DMS53 treated with DMSO at 0.1 percent for 48 hours (cell line): ENCODE data around the gene MEX3C.

Experiments
- DNase-seq: peaks from one replicate; lab custom pipeline; 2025; ENCODE audit not compliant: unreplicated experiment; lab: John Stamatoyannopoulos, UW

The MEX3C gene

GRCh38 chr18:51192026-51192425, 5.5 kb downstream of the MEX3C start:
- DNase-seq = no peak

- no peak for DNase-seq
Measured at GRCh38 chr18:51191128-51191717, 6.3 kb downstream of the MEX3C start.

- no peak for DNase-seq
Measured at GRCh38 chr18:51190000-51190399, 7.5 kb downstream of the MEX3C start.

DNA sequence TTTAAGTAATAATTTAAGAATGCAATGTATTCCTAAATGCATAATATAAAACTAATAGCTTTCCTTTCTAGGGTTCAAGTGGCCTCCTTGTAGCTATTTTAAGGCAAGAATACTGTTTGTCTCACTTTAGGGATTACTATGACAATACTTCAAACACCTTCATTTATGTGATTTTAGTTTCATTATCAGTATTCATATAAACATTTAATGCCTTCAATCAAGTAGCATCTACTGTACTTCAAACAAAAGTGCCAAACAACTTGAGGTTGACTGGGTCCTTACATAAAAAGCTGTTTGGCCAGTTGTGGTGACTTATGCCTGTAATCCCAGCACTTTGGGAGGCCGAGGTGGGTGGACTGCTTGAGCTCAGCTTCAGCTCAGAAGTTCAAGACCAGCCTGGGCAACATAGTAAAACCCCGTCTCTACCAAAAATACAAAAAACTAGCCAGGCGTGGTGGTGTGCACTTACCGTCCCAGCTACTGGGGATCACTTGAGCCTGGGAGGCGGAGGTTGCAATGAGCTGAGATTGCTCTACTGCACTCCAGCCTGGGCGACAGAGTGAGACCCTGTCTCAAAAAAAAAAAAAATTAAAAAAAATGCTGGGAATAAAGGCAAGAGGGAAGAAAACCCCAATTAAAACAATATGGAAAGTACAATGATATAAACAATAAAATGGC, 9.3 kb downstream of the MEX3C start:
- DNase-seq = no peak

- DNase-seq = no peak
Measured at GRCh38 chr18:51185075-51185474, 12.4 kb downstream of the MEX3C start.

GRCh38 chr18:51184091-51184457, 13.4 kb downstream of the MEX3C start:
- DNase-seq = no peak

DNA sequence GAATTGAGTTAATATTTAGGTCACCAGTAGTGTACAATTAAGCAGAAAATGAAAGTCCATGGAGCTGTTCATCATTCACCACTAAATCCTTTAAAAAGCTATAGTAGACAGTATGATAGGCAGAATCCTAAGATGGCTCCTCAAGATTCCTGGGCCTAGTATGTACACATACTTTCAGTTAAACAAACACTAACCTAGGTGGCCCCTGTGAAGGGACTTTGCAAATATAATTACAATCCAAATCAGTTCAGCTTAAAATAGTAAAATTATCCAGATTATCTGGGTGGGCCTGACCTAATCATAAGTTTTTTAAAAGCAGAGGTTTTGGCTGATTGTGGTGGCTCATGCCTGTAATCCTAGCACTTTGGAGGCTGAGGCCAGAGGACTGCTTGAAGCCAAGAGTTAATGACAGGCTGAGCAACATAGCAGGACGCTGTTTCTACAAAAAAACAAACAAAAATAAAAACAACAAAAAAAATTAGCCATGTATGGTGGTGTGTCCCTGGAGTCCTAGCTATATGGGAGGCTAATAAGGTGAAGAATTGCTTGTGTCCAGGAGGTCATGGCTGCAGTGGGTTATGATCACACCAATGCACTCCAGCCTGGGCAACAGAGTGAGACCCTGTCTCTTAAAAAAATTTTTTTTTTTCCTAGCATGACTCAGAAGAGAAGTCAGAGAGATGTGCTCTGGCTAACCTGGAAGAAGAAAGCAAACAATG, 13.9 kb downstream of the MEX3C start:
- DNase-seq = no peak

DNA sequence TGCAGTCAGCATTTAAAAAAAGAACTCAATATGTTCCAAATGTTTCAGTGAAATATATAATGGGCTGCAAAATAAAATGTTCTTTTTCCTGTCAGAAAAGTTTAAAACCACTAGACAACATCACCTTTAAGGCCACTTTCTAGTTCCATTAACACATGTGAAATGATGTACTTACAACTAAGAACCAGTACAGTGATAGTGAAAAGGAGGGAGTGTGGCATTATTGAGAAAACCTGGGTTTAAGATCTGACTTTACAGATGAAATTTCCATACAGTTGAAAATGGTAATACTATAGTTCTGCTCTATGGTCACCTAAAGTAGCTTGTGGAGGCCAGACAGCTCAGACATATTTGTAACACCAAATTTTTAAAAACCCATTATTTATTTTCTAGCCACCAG, 14.7 kb downstream of the MEX3C start:
- no peak for DNase-seq

DNA sequence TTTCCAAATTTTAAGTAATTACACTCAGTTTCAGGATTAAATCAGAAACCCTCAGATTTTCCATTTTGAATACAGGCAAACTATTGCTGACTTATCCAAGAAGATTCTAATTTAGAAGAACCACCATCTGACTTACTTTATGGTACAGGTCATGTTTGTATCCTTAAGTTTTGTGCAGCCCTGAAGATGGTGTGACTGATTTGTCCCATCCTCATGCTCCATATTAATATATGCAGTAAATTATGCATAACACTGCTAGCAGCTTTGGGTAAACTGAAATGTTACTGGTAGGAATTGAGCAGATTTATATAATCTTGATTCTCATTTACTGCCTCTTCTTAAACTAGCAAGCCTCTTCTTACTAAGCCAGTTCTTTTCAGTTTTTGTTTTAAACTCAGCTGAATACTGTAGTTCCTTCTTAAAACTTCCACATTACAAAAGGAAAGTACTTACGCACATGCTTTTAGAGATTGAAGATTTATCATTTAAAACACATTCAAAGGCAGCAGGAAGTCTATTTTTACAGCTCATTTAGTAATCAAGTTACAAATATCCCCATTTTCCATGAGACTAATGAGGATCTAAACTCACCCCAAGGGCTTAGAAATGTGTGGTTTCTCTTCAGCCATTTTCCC, 25.7 kb downstream of the MEX3C start:
- DNase-seq = no peak

DNA sequence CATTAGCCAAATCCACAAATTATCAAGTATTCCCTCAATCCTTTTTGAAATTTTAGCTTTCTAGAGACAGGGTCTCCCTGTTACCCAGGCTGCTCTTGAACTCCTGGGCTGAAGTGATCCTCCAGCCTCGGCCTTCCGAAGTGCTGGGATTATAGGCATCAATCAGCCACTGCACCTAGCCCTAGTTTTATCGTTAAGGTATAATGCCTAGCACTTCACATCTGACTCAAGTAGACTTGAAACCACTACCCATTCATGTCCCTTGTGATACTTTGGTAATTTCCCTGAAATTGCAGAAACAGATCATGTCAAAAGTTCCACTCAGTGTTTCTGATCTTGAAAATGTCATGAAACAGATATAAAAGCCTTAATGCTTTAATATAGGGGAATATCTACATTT, 26.3 kb downstream of the MEX3C start:
- no peak for DNase-seq

DNA sequence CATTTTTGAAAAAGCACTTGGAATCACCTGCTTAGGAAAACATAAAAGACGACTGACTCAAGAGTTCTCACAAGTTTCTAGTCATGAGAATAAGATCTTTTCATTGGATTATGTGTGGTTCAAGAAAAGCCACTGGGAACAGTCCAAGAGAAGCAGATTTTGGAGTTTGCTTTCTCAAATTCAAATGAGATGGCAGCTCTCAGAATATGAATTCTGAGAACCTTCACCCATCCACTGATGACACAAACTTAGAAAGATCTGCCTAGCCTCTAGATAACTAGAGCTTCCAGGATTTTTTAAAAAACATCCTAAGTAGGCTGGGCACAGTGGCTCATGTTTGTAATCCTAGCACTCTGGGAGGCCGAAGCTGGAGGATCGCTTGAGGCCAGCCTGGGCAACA, 26.8 kb downstream of the MEX3C start:
- no peak for DNase-seq

GRCh38 chr18:51169731-51170130, 27.8 kb downstream of the MEX3C start:
- no peak for DNase-seq

DNA sequence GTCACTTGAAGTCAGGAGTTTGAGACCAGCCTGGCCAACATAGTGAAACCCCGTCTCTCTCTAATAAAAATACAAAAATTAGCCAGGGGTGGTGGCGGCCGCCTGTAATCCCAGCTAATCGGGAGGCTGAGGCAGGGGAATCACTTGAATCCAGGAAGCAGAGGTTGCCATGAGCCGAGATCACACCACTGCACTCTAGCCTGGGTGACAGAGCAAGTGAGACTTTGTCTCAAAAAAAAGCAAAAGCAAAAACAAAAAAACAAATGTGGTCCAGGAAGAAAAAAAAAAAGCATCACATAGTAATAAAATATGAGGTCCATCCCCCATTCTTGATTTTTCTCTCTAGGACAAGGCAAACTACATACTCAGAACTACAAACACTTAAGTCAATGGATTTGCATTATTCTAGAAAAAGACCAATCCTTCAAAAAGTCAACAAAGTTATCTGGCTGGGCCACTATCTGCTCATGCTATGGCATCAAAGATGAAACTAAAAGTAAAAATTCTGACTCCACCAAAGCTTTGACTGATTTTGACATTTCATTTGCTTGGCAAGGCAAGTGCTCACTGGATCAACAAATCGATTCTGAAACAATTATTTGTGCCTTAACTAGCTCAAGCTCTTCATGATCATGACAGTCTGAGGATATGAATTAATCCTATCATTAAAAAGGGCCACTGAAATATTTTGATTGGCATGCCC, 28.4 kb downstream of the MEX3C start:
- DNase-seq = no peak

- no peak for DNase-seq
Measured at GRCh38 chr18:51168026-51168742, 29.3 kb downstream of the MEX3C start.

- no peak for DNase-seq
Measured at GRCh38 chr18:51165296-51165695, 32.2 kb downstream of the MEX3C start.

DNA sequence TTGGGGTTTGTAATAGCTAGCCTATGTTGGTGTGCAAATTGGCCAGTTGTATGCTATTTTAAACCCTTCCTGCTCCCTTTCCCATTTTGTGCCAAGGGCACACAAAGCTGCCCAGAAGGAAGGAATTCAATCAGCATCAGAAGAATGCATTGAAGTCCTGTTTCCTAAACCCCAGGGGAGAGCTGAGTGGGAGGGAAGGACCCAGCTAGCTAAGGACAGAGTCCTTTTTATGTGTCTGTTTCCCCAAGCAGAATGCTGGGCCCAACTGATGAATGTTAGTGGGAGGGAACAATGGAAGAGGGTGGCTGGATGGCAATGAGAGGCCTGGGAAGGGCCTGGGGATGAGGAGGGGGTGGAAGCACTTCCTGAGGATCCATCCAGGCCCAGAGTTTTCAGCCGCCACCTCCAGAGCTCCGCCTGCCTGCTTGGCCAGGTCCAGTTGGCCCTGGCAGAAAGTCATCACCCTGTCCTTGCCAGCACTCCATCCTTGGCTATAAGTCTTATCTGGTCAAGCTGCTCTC, 32.7 kb downstream of the MEX3C start:
- no peak for DNase-seq

- DNase-seq = no peak
Measured at GRCh38 chr18:51164342-51164741, 33.1 kb downstream of the MEX3C start.

DNA sequence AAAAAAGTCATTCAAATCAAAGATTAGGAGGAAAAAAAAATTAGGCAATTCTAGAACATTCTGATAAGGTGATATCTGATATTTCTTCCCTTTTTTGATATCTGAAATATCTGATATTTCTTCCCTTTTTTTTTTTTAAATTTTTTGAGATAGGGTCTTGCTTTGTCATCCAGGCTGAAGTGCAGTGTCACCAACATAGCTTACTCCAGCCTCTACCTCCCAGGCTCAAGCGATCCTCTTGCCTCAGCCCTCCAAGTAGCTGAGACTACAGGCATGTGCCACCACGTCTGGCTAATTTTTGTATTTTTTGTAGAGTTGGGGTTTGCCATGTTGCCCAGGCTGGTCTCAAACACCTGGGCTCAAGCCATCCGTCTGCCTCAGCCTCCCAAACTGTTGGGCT, 33.9 kb downstream of the MEX3C start:
- no peak for DNase-seq

GRCh38 chr18:51162617-51163016, 34.9 kb downstream of the MEX3C start:
- DNase-seq = no peak

GRCh38 chr18:51160646-51161045, 36.8 kb downstream of the MEX3C start:
- DNase-seq = no peak

- DNase-seq = no peak
Measured at GRCh38 chr18:51157215-51157614, 40.3 kb downstream of the MEX3C start.
